Breast epithelium (tissue), 3 donors: ENCODE measurements around the gene TTC6.

Experiments
- POLR2AphosphoS5 ChIP-seq, 3 donors: sonication (generic); formaldehyde crosslinking; IDR thresholded peaks; one replicate each; pipeline ENCODE4 v1.6.1; 2017; ENCODE audit warnings: antibody characterized with exemption in 3 of 3
- TF ChIP-seq, protein P1 (sequence below), 3 donors: fragments of 450-650 bp; IDR thresholded peaks; one replicate each; pipeline ENCODE4 v1.5.1; 2016 to 2017; ENCODE audit warnings: antibody characterized with exemption in 3 of 3, mild to moderate bottlenecking in 3 of 3, moderate library complexity in 3 of 3

DNA sequence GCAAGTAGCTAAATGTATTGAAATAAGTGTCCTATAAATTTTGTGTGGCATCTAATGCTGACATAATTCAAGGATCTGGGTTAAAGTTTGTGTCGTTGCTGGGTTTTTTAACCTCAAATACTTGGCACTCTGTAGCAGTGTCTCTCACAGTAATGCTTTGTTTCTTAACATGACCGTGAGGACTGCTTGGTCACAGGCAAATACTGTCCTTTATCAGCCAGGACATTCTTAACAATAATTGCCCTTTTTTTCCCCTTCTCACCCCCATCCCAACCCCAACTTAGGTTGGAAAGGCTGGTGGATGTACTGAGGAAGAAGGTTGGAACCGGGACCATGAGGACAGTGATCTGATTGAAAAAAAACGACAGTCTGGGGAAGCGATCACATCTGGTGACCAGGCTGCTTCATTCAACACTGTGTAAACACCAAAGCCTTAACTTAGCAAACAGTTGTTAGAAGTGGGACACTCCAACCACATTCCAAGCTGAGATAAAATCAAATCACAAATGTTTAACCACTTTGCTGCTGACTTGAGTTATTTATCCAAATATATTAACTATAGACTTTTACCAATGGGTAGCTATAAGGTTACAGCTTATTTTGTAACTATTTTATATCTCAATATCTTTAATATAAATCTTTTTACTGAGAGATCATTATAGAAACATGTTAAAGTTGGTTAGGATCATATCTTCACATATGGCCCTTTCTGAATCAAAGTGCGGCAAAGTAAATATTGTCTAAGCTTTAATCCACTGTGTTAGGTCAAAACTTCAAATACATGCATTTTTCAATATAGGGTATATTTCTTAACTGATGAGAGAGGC, 48.6 kb upstream of the TTC6 start:
- TF ChIP-seq POLR2AphosphoS5 (IDR thresholded peaks at IDR 0.05) = no peak
- TF ChIP-seq, protein P1, sequence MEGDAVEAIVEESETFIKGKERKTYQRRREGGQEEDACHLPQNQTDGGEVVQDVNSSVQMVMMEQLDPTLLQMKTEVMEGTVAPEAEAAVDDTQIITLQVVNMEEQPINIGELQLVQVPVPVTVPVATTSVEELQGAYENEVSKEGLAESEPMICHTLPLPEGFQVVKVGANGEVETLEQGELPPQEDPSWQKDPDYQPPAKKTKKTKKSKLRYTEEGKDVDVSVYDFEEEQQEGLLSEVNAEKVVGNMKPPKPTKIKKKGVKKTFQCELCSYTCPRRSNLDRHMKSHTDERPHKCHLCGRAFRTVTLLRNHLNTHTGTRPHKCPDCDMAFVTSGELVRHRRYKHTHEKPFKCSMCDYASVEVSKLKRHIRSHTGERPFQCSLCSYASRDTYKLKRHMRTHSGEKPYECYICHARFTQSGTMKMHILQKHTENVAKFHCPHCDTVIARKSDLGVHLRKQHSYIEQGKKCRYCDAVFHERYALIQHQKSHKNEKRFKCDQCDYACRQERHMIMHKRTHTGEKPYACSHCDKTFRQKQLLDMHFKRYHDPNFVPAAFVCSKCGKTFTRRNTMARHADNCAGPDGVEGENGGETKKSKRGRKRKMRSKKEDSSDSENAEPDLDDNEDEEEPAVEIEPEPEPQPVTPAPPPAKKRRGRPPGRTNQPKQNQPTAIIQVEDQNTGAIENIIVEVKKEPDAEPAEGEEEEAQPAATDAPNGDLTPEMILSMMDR (IDR thresholded peaks at IDR 0.05) = no peak
